ENCODE data around the gene AJAP1. TPM values are rescaled to one million over a fixed set of nuclear protein-coding genes. Genes with fewer than 3 reads are reported as not detected.

The AJAP1 gene
- total RNA-seq, 1 experiment from 2014 or later, result not detected

- TF ChIP-seq FOSL1 (IDR thresholded peaks at IDR 0.05; ENCODE audit: low read depth), result no peak
- TF ChIP-seq SP1 (IDR thresholded peaks at IDR 0.05; ENCODE audit: low read depth), result no peak
- TF ChIP-seq EGR1 (IDR thresholded peaks at IDR 0.05; ENCODE audit: low read depth), result no peak
- TF ChIP-seq ZNF274 (IDR thresholded peaks at IDR 0.05; ENCODE audit: low read depth, low read length), result no peak
Measured at GRCh38 chr1:4743978-4744750, 89.8 kb downstream of the AJAP1 start (continued).

- Histone ChIP-seq H3K4me1 (ENCODE audit: control insufficient read depth in 1 of 2, insufficient read depth in 2 of 2, low read length in 2 of 2) (no peaks in the 10 kb centered on the region), H3K27ac (ENCODE audit: low read depth, low read length) (no peak overlapping the region), H3K4me3 (replicated peaks in 1 of 2; ENCODE audit: low read depth in 1 of 2, low read length in 2 of 2) (no peak overlapping the region), H3K9me3 (ENCODE audit: control insufficient read depth in 1 of 2, insufficient read depth in 1 of 2, low read depth in 1 of 2, low read length in 2 of 2) (no peaks in the 10 kb centered on the region; a peak in 1 of 4 replicates), H3K9me2 (ENCODE audit: insufficient read depth) (no peaks in the 10 kb centered on the region), H3K4me2 (ENCODE audit: low read length) (no peak overlapping the region), H3K9ac (ENCODE audit: low read length) (no peak overlapping the region), H3K27me3 (ENCODE audit: insufficient read depth, low read length) (0 out of 2 replicates have a peak, but pooled peaks cover 3% of the 10 kb centered on the region), H4K20me1 (ENCODE audit: insufficient read depth) (no peaks in the 10 kb centered on the region), H3K36me3 (ENCODE audit: control insufficient read depth in 1 of 2, insufficient read depth in 2 of 2, low read length in 2 of 2) (no peaks in the 10 kb centered on the region), H2AFZ (ENCODE audit: low read depth, low read length, poor library complexity, severe bottlenecking) (no peak overlapping the region), H3K79me2 (ENCODE audit: insufficient read depth, low read length) (no peaks in the 10 kb centered on the region)
- no TSS peak for BruUV-seq (replicated peaks)
- ATAC-seq (peak; percentile 34; the same call in 1 of the 2 replicates), DNase-seq (ENCODE audit: low read depth, low spot score) (no peak)
- intact Hi-C loops (cut with micrococcal nuclease), result no loop called here
- TF ChIP-seq ZBTB33 (IDR thresholded peaks at IDR 0.05; ENCODE audit: extremely low read depth, insufficient replicate concordance, low read length) (no peak), EZH2 (IDR thresholded peaks at IDR 0.05) (no peak), ZFX (IDR thresholded peaks at IDR 0.05) (no peak), TCF7L2 (IDR thresholded peaks at IDR 0.05; ENCODE audit: borderline replicate concordance, extremely low read depth, insufficient read depth, insufficient read length) (no peak), REST (IDR thresholded peaks at IDR 0.05; ENCODE audit: low read depth) (no peak), ZNF274 (IDR thresholded peaks at IDR 0.05; ENCODE audit: low read depth, low read length) (no peak), CEBPB (IDR thresholded peaks at IDR 0.05; ENCODE audit: low read depth) (no peak), SIN3A (IDR thresholded peaks at IDR 0.05; ENCODE audit: low read depth) (no peak), CTCF (IDR thresholded peaks at IDR 0.05 in 2 of 3, conservative IDR thresholded peaks at IDR 0.05 in 1 of 3; ENCODE audit: borderline replicate concordance in 1 of 3, insufficient read depth in 1 of 3, low read depth in 2 of 3, low read length in 2 of 3) (no peak), EZH2phosphoT487 (IDR thresholded peaks at IDR 0.05; ENCODE audit: borderline replicate concordance) (no peak), CBX3 (IDR thresholded peaks at IDR 0.05; ENCODE audit: low read depth) (no peak), RAD21 (IDR thresholded peaks at IDR 0.05; ENCODE audit: low read depth) (no peak), POLR2AphosphoS5 (IDR thresholded peaks at IDR 0.05; ENCODE audit: low read depth, low read length) (no peak)
- ChIA-PET RAD21 (ENCODE audit: low non-redundant PET in 1 of 2, low total read pairs in 2 of 2, uncharacterized antibody in 2 of 2, unreplicated experiment in 2 of 2) (no interaction called here), POLR2A (no interaction called here), CTCF (no interaction called here)
Measured at GRCh38 chr1:4745560-4745959, 91.2 kb downstream of the AJAP1 start.

Data from HCT116 (cell line).